22Rv1 (cell line): Measurements from ENCODE around the gene REXO1.

Source experiments
- ZFX ChIP-seq: fragments of 450-650 bp; IDR thresholded peaks from 2 replicates; pipeline ENCODE4 v1.6.1; 2017; ENCODE audit warnings: antibody characterized with exemption, borderline replicate concordance
- TF ChIP-seq, protein P1 (sequence below): fragments of 450-650 bp; IDR thresholded peaks from 2 replicates; pipeline ENCODE4 v1.5.1; 2017; ENCODE audit warnings: mild to moderate bottlenecking

DNA sequence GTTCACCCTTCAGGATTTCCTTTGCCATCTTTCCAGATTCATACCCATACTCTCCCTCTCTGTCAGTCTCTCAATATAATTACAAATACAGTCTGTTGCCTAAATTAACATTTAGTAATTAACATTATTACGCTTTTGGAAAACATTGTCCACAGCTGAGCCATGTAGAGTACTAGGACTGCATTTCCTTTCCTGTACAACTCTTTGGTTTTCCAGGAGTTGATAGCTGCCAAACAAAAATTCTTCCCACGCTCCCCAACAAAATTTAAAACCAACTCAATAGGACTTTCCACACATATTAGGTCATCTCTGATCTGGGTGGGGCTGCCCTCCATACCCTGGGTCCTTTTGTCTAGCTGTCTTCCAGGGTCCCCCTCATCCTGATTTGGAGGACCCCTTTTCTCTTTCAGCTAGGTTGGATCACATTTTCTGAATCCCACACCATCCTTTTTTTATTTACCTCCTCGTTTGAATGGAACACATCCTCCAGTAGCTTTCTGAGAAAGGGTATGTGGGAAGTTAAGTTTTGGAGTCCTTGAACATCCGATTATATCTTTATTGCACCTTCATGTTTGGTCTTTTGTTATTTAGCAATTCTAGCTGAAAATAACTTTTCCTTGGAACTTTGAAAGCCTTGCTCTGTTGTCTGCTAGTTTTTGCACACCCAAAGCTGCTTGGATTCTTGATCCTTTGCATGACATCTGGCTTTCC, 77.3 kb downstream of the REXO1 start:
- TF ChIP-seq, protein P1, sequence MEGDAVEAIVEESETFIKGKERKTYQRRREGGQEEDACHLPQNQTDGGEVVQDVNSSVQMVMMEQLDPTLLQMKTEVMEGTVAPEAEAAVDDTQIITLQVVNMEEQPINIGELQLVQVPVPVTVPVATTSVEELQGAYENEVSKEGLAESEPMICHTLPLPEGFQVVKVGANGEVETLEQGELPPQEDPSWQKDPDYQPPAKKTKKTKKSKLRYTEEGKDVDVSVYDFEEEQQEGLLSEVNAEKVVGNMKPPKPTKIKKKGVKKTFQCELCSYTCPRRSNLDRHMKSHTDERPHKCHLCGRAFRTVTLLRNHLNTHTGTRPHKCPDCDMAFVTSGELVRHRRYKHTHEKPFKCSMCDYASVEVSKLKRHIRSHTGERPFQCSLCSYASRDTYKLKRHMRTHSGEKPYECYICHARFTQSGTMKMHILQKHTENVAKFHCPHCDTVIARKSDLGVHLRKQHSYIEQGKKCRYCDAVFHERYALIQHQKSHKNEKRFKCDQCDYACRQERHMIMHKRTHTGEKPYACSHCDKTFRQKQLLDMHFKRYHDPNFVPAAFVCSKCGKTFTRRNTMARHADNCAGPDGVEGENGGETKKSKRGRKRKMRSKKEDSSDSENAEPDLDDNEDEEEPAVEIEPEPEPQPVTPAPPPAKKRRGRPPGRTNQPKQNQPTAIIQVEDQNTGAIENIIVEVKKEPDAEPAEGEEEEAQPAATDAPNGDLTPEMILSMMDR = no peak
- TF ChIP-seq ZFX = no peak
